ENCODE measurements around the gene ATP1A1. TPM values are rescaled to one million over a fixed set of nuclear protein-coding genes. Genes with fewer than 3 reads are reported as not detected.

ATP1A1 gene
- polyA plus RNA-seq, 1 donor, result 125 TPM

DNA sequence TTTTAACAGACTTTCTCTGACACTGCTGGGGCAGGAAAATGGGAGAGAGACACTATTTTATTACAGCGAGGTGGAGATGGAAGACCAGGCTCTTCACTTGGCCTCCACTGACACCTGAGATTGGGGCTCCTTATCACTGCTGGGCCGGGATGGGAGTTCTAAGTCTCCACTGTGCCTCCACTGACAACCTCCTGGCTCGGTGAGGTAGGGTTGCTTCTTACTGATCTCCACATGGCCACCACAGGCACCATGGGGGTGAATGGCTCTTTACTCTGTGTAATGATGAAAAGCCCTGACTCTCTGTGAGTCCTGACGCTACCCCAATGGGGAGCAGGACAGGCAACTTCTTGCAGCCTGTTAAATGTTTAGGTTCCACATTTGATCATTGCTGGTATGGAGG is 67.7 kb downstream of the ATP1A1 start:
- no peak for DNase-seq

- no peak for DNase-seq
Observed at GRCh38 chr1:116445534-116445933, 72.5 kb downstream of the ATP1A1 start.

GRCh38 chr1:116446686-116447085 is 73.6 kb downstream of the ATP1A1 start:
- no peak for DNase-seq

DNA sequence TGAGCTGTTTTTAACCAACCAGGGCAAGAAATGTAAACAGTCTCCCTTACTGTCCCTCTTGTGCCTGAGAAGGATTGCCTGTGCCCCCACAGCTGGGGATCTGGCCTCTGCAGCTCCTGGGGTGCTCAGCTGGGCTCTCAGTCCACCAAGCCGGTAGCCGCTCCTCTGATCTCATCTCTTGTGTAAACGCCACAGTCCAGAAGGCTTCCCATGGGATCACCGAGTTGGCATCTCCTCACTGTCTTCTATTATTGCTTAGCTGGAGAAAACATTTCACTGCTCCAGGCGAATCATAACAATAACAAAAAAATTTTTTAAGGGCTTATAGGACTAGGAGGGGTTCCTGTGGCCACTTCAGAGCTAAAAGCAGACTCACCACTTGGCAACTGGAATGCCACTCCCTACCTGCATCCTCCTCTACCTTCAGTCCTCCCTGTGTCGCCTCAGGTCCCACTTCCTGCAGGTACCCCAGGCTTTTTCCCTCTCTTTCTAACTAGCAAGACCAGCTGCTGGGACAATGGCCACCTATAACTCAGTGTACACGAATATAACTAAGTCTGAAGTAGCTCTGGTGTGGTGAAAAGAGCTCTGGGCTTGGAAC is 75.8 kb downstream of the ATP1A1 start:
- no peak for DNase-seq

GRCh38 chr1:116449578-116449977 is 76.5 kb downstream of the ATP1A1 start:
- DNase-seq, result no peak

DNA sequence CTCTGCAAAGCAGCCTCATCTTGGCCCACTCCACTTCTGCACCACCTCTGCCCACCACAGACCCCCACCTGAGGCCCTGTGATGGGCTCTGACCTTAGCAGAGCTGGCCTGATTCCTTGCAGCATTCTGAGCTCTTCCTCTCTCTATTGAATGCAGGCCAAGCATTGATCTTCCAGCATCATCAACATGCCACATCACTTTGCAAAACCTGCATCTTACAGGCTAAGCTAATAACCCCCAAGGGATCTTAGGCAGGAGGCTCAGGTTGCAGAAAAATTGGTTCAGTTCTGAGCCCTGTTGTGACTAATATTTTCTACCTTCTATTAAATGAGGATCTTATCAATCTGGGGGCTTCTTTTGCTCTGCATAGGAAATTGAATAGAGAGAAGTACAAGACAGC is 78.7 kb downstream of the ATP1A1 start:
- no peak for DNase-seq

- no peak for DNase-seq
Observed at GRCh38 chr1:116453481-116453880, 80.4 kb downstream of the ATP1A1 start.

- DNase-seq, result no peak
Observed at GRCh38 chr1:116453906-116454305, 80.9 kb downstream of the ATP1A1 start.

Other genes with a start within 250 kb of the ATP1A1 start
- 9.8 TPM for gene CD58, start 197.8 kb downstream of the ATP1A1 start, polyA plus RNA-seq (ENCODE audit: insufficient read length)